Neuronal stem cell (in vitro differentiated cells): ENCODE results near the gene ALG1.
"Not testable (repeated sequence)": the region's sequence is repeated elsewhere in the genome, so short reads cannot be mapped to it uniquely, and the experiment has no call there.

Source experiments
- DNase-seq: peaks from one replicate; pipeline ENCODE4 v3.0.0-alpha.2; 2013; ENCODE audit warnings: low spot score
- H2AFZ ChIP-seq: one replicate; pipeline ENCODE4 v1.6.1; 2013; ENCODE audit warnings: mild to moderate bottlenecking, low read length, inconsistent platforms
- H2AK5ac ChIP-seq: 2 replicates; pipeline ENCODE4 v1.6.1; 2013; ENCODE audit warnings: low read depth, mild to moderate bottlenecking, inconsistent platforms, low read length, moderate library complexity, mixed read lengths
- H2BK120ac ChIP-seq: 2 replicates; pipeline ENCODE4 v1.6.1; 2013; ENCODE audit warnings: low read depth, mild to moderate bottlenecking, inconsistent platforms, low read length, moderate library complexity, mixed read lengths
- H2BK12ac ChIP-seq: one replicate; pipeline ENCODE4 v1.6.1; 2013; ENCODE audit warnings: low read length, inconsistent platforms
- H2BK15ac ChIP-seq: 2 replicates; pipeline ENCODE4 v1.6.1; 2013; ENCODE audit warnings: mild to moderate bottlenecking, low read length, inconsistent platforms, mixed read lengths
- H2BK5ac ChIP-seq: one replicate; pipeline ENCODE4 v1.6.1; 2013; ENCODE audit warnings: inconsistent platforms, mild to moderate bottlenecking, low read length, moderate library complexity
- H3K14ac ChIP-seq: one replicate; pipeline ENCODE4 v1.6.1; 2013; ENCODE audit warnings: low read length, inconsistent platforms
- H3K18ac ChIP-seq: 2 replicates; pipeline ENCODE4 v1.6.1; 2013; ENCODE audit warnings: low read length, inconsistent platforms
- H3K23ac ChIP-seq: 2 replicates; pipeline ENCODE4 v1.6.1; 2013; ENCODE audit warnings: low read depth, mild to moderate bottlenecking, mixed read lengths, low read length, inconsistent platforms; ENCODE audit not compliant: poor library complexity
- H3K27ac ChIP-seq: replicated peaks from 3 replicates; pipeline ENCODE4 v1.5.1; 2013; ENCODE audit warnings: low read length, inconsistent platforms
- H3K27me3 ChIP-seq, 3 experiments: 2 replicates each; pipeline ENCODE4 v1.6.1; 2013; ENCODE audit warnings: low read length in 3 of 3, mild to moderate bottlenecking in 2 of 3, inconsistent platforms in 1 of 3, low read depth in 1 of 3, mixed read lengths in 1 of 3, moderate library complexity in 1 of 3; ENCODE audit not compliant: control insufficient read depth in 3 of 3, insufficient read depth in 3 of 3
- H3K36me3 ChIP-seq, 2 donors: replicated peaks in 1 of 2; 2 replicates each; pipeline ENCODE4 v1.6.1; 2013; ENCODE audit warnings: low read length in 2 of 2; ENCODE audit not compliant: control insufficient read depth in 2 of 2, insufficient read depth in 2 of 2
- H3K4ac ChIP-seq: 2 replicates; pipeline ENCODE4 v1.6.1; 2013; ENCODE audit warnings: inconsistent platforms, mild to moderate bottlenecking, low read length, moderate library complexity
- H3K4me1 ChIP-seq, 2 donors: 1 replicate in 1 of 2; 2 replicates in 1 of 2; pipeline ENCODE4 v1.6.1; 2013; ENCODE audit warnings: low read length in 2 of 2, low read depth in 1 of 2; ENCODE audit not compliant: control insufficient read depth in 2 of 2, insufficient read depth in 1 of 2
- H3K4me2 ChIP-seq: one replicate; pipeline ENCODE4 v1.6.1; 2013; ENCODE audit warnings: mild to moderate bottlenecking, low read length, inconsistent platforms; ENCODE audit not compliant: insufficient read depth, poor library complexity, severe bottlenecking
- H3K4me3 ChIP-seq, 2 donors: 2 replicates each; pipeline ENCODE4 v1.5.1; 2013; ENCODE audit warnings: low read length in 2 of 2, mild to moderate bottlenecking in 2 of 2, inconsistent platforms in 1 of 2, moderate library complexity in 1 of 2
- H3K79me1 ChIP-seq: one replicate; pipeline ENCODE4 v1.6.1; 2013; ENCODE audit warnings: low read depth, mild to moderate bottlenecking, inconsistent platforms, low read length, moderate library complexity
- H3K9ac ChIP-seq: one replicate; pipeline ENCODE4 v1.6.1; 2013; ENCODE audit warnings: mild to moderate bottlenecking, low read depth, low read length, inconsistent platforms; ENCODE audit not compliant: poor library complexity
- H3K9me3 ChIP-seq, 2 donors: replicated peaks in 1 of 2; 2 replicates each; pipeline versions ENCODE3 to v1.6.1; 2013; ENCODE audit warnings: low read length in 2 of 2, mild to moderate bottlenecking in 2 of 2, inconsistent platforms in 1 of 2, low read depth in 1 of 2, mixed read lengths in 1 of 2, moderate library complexity in 1 of 2; ENCODE audit not compliant: control insufficient read depth in 2 of 2, insufficient read depth in 1 of 2
- H4K8ac ChIP-seq: one replicate; pipeline ENCODE4 v1.6.1; 2013; ENCODE audit warnings: low read depth, mild to moderate bottlenecking, inconsistent platforms, low read length, moderate library complexity
- H4K91ac ChIP-seq: one replicate; pipeline ENCODE4 v1.6.1; 2013; ENCODE audit warnings: low read length, low read depth, mild to moderate bottlenecking, inconsistent platforms; ENCODE audit not compliant: poor library complexity
- WGBS, 2 donors: extraction: QIAGEN DNeasy Blood & Tissue Kit; methylation state at CpG; one replicate each; pipeline ENCODE4 v1.1.7; 2013; ENCODE audit warnings: missing lambda C conversion rate in 2 of 2, mixed read lengths in 1 of 2; ENCODE audit not compliant: insufficient read length in 2 of 2, insufficient replicate concordance in 1 of 2; ENCODE audit errors: extremely low coverage in 2 of 2; 5-methylcytosine and 5-hydroxymethylcytosine counted together

ALG1 gene

DNA sequence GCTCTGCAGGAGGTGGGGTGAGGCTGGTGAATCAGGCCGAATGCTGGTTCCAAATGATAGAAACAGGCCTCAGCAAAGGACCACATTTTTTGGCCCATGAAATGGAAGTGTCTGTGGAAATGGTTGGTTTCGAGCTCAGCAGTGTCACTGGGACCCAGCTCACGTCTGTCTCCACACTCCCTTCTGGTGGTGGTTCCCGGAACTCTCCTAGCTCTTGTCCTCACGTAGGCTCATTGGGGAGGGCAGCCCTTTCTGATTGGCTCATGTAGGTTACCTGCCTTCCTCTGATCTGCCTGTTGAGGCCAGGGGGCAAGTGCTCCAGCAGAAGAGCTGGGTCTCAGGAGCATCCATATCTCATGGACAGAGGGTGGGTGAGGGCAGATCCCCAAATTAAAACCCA, 4.0 kb downstream of the ALG1 start:
- no peak overlapping the region for H2BK15ac ChIP-seq
- peaks cover 13 to 30% of the 10 kb centered on the region in 2 donors for H3K36me3 ChIP-seq
- H3K79me1 ChIP-seq = no peaks in the 10 kb centered on the region
- H3K4ac ChIP-seq = no peak overlapping the region
- no peak overlapping the region for H4K91ac ChIP-seq
- no peak overlapping the region for H2BK12ac ChIP-seq
- H3K4me3 ChIP-seq = no peak overlapping the region
- no peak overlapping the region for H2BK120ac ChIP-seq
- no peak overlapping the region for H3K23ac ChIP-seq
- no peak for DNase-seq
- H3K9me3 ChIP-seq = no peaks in the 10 kb centered on the region
- no peak overlapping the region for H2AK5ac ChIP-seq
- peaks cover 5% of the 10 kb centered on the region in 2 donors for H3K4me1 ChIP-seq
- no peak overlapping the region for H3K14ac ChIP-seq
- H3K9ac ChIP-seq = no peak overlapping the region
- WGBS, 2 donors = no CpG with 5 or more reads among the region's 5 CpGs
- no peak overlapping the region for H2BK5ac ChIP-seq
- H3K4me2 ChIP-seq = no peak overlapping the region
- no peak overlapping the region for H3K27ac ChIP-seq
- no peak overlapping the region for H3K18ac ChIP-seq
- H2AFZ ChIP-seq = no peak overlapping the region
- no peaks in the 10 kb centered on the region for H3K27me3 ChIP-seq
- no peak overlapping the region for H4K8ac ChIP-seq

DNA sequence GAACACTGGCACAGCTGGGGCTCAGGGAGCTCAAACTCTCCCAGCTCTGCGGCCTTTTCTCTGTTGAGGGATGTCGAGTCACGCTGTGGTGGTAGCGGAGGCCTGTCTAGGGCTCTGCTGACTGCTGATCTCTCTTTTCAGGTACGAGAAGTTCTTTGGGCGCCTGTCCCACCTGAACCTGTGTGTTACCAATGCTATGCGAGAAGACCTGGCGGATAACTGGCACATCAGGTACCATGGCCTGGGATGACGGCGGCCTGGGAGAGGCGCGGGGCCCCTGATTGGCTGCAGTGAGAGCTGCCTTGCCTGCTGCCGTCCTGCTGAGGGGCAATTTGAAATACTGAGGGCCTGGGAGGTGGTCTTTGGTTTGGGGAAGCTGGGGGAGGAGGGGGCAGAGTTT, 5.7 kb downstream of the ALG1 start:
- Histone ChIP-seq H3K27me3 (no peaks in the 10 kb centered on the region), H4K91ac (no peak overlapping the region), H3K14ac (no peak overlapping the region), H3K36me3 (peaks cover 13 to 30% of the 10 kb centered on the region in 2 donors), H2BK120ac (no peak overlapping the region), H4K8ac (no peak overlapping the region), H3K4me2 (no peak overlapping the region), H3K4me1 (peaks cover 3% of the 10 kb centered on the region in 2 donors), H2BK15ac (no peak overlapping the region), H2AK5ac (no peak overlapping the region), H3K4me3 (no peak overlapping the region), H3K23ac (no peak overlapping the region), H2BK5ac (no peak overlapping the region), H3K9ac (no peak overlapping the region), H2BK12ac (no peak overlapping the region), H3K79me1 (no peaks in the 10 kb centered on the region), H3K9me3 (no peaks in the 10 kb centered on the region), H3K27ac (no peak overlapping the region), H2AFZ (no peak overlapping the region), H3K4ac (no peak overlapping the region), H3K18ac (no peak overlapping the region)
- no peak for DNase-seq
- no CpG with 5 or more reads among the region's 13 CpGs for WGBS, 2 donors

DNA sequence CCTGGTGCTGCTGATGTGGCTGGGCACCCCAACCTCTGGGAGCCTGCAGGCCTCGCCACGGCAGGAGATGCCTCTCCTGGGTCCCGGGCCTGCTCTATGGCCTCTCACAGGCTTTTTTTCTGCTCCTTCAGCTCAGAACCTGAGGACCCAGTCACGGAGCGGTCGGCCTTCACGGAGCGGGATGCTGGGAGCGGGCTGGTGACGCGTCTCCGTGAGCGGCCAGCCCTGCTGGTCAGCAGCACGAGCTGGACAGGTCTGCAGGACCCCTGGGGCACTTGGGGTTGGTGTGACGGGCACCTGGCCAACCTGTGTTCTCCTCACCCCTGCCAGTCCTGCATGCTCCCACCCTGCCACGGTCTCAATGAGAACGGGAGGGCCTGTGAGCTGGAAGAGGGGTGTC, 7.0 kb downstream of the ALG1 start:
- Histone ChIP-seq H3K79me1 (no peaks in the 10 kb centered on the region), H2AFZ (no peak overlapping the region), H3K27me3 (no peaks in the 10 kb centered on the region), H2BK120ac (no peak overlapping the region), H2AK5ac (no peak overlapping the region), H3K23ac (no peak overlapping the region), H2BK15ac (no peak overlapping the region), H3K4me3 (no peak overlapping the region), H2BK5ac (no peak overlapping the region), H3K18ac (no peak overlapping the region), H2BK12ac (no peak overlapping the region), H3K36me3 (peaks cover 13 to 28% of the 10 kb centered on the region in 2 donors), H3K9ac (no peak overlapping the region), H4K91ac (no peak overlapping the region), H3K4me2 (no peak overlapping the region), H3K4me1 (no peaks in the 10 kb centered on the region), H3K9me3 (no peaks in the 10 kb centered on the region), H3K4ac (no peak overlapping the region), H3K14ac (no peak overlapping the region), H3K27ac (no peak overlapping the region), H4K8ac (no peak overlapping the region)
- no peak for DNase-seq
- no CpG with 5 or more reads among the region's 17 CpGs for WGBS, 2 donors

GRCh38 chr16:5080461-5080860, 8.8 kb downstream of the ALG1 start:
- not testable (repeated sequence) for H3K4ac ChIP-seq, H3K23ac ChIP-seq, H3K4me3 ChIP-seq, DNase-seq, H3K27me3 ChIP-seq, H3K4me1 ChIP-seq, H2BK15ac ChIP-seq, H3K4me2 ChIP-seq, H3K9me3 ChIP-seq, H2AFZ ChIP-seq, H2BK120ac ChIP-seq, H2BK5ac ChIP-seq, H3K27ac ChIP-seq, H2BK12ac ChIP-seq, H4K91ac ChIP-seq, H2AK5ac ChIP-seq, H3K79me1 ChIP-seq, H3K9ac ChIP-seq, H3K18ac ChIP-seq, H4K8ac ChIP-seq, H3K14ac ChIP-seq
- H3K36me3 ChIP-seq = peaks cover 12 to 20% of the 10 kb centered on the region in 2 donors
- WGBS, 2 donors = no CpG with 5 or more reads among the region's 12 CpGs
